ENCODE results near the gene IBA57. TPM values are rescaled to one million over a fixed set of nuclear protein-coding genes. Genes with fewer than 3 reads are reported as not detected.

The IBA57 gene
- total RNA-seq, 2 experiments from 2014 or later: 9.1 to 9.9 TPM

DNA sequence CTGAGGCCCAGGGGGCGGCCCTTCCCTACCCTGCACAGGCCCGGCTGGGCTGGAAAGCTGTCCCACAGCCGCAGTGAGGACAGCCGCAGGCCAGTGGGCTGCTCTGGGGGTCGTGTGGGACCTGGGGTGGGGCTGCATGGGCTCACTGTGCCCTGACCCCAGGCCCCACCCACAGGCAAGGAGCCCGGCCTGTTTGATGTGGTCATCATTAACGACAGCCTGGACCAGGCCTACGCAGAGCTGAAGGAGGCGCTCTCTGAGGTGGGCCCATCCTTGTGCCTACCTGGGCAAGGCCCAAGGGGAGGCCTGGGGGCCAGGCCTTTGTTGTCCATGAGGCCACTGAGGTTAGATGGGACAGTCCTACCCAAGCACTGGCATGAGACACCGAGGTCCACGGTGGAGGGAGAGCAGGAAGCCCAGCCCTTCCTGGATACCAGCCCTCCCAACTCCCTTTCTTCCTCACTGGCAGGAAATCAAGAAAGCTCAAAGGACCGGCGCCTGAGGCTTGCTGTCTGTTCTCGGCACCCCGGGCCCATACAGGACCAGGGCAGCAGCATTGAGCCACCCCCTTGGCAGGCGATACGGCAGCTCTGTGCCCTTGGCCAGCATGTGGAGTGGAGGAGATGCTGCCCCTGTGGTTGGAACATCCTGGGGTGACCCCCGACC, 17.3 kb upstream of the IBA57 start:
- ChIA-PET CTCF (ENCODE audit: unreplicated experiment) (interaction anchor here (0.5 kb wide), 1 partner anchor 23 kb away, joined by 3 read pairs; no protein-coding TSS in a partner anchor), POLR2A (interaction anchor here (1.0 kb wide), 1 partner anchor 10 kb away, joined by 3 read pairs; no protein-coding TSS in a partner anchor)

DNA sequence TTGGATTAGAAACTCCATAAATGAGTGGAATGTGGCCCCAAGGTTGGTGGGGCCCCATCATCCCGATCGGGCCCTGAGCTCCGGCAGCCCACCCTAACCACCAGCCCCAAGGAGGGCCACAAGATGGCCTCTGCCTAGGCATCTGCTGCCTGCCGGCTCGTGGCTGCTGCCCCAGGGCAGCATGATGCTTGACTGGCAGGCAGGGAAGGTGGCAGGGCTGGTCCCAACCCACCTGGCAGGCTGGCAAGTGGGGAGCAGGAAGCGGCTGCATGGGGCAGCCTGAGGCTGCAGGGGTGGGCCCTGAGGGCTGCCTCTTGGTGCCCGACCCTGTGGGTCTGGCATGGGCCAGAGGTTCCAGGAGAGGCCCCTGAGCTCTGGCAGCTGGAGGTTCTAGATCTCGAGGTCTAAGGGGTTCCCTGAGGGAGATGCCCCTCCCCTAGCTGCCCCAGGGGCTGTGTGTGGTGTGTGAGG, 16.6 kb upstream of the IBA57 start:
- no TSS peak for BruUV-seq (replicated peaks)
- Histone ChIP-seq H3K4me1 (ENCODE audit: insufficient read depth, low read length, poor library complexity, severe bottlenecking) (peaks cover 24% of the 10 kb centered on the region), H4K20me1 (ENCODE audit: insufficient read depth, low read length) (peaks cover 2% of the 10 kb centered on the region; the same call in 1 of the 2 replicates), H3K36me3 (ENCODE audit: insufficient read depth, low read length) (peaks cover 28% of the 10 kb centered on the region), H3K9me3 (ENCODE audit: low read length) (no peaks in the 10 kb centered on the region), H3K9me2 (ENCODE audit: insufficient read depth, low read length) (no peaks in the 10 kb centered on the region), H3K79me2 (ENCODE audit: insufficient read depth, low read depth, low read length) (peaks cover 9% of the 10 kb centered on the region; the same call in 1 of the 2 replicates), H3K4me2 (ENCODE audit: low read length) (peak overlapping the region; percentile 45), H2AFZ (ENCODE audit: low read length) (no peak overlapping the region), H3K27ac (ENCODE audit: low read depth, low read length, poor library complexity, severe bottlenecking) (peak overlapping the region; percentile 33), H3K4me3 (ENCODE audit: low read depth, low read length, poor library complexity, severe bottlenecking) (no peak overlapping the region)
- intact Hi-C loops (cut with micrococcal nuclease; ENCODE audit: unreplicated experiment): no loop called here
- POLR2A ChIA-PET: interaction anchor here (1.0 kb wide), 1 partner anchor 11 kb away, joined by 3 read pairs; no protein-coding TSS in a partner anchor
- CTCF ChIA-PET (ENCODE audit: unreplicated experiment): no interaction called here
- no peak for TF ChIP-seq EZH2phosphoT487 (IDR thresholded peaks at IDR 0.05; ENCODE audit: borderline replicate concordance, low read depth, low read length)
- TF ChIP-seq, protein P1, sequence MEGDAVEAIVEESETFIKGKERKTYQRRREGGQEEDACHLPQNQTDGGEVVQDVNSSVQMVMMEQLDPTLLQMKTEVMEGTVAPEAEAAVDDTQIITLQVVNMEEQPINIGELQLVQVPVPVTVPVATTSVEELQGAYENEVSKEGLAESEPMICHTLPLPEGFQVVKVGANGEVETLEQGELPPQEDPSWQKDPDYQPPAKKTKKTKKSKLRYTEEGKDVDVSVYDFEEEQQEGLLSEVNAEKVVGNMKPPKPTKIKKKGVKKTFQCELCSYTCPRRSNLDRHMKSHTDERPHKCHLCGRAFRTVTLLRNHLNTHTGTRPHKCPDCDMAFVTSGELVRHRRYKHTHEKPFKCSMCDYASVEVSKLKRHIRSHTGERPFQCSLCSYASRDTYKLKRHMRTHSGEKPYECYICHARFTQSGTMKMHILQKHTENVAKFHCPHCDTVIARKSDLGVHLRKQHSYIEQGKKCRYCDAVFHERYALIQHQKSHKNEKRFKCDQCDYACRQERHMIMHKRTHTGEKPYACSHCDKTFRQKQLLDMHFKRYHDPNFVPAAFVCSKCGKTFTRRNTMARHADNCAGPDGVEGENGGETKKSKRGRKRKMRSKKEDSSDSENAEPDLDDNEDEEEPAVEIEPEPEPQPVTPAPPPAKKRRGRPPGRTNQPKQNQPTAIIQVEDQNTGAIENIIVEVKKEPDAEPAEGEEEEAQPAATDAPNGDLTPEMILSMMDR (conservative IDR thresholded peaks at IDR 0.05; ENCODE audit: low read length): no peak
- no peak for DNase-seq (ENCODE audit: low spot score)

More for the DNA sequence above, 17.3 kb upstream of the IBA57 start:
- H3K36me3 ChIP-seq (ENCODE audit: insufficient read depth, low read length): peaks cover 35% of the 10 kb centered on the region
- H4K20me1 ChIP-seq (ENCODE audit: insufficient read depth, low read length): peaks cover 8% of the 10 kb centered on the region; the same call in 1 of the 2 replicates
- H3K9me2 ChIP-seq (ENCODE audit: insufficient read depth, low read length): no peaks in the 10 kb centered on the region
- peaks cover 31% of the 10 kb centered on the region for H3K4me1 ChIP-seq (ENCODE audit: insufficient read depth, low read length, poor library complexity, severe bottlenecking)
- H3K4me3 ChIP-seq (ENCODE audit: low read depth, low read length, poor library complexity, severe bottlenecking): no peak overlapping the region
- peaks cover 16% of the 10 kb centered on the region for H3K79me2 ChIP-seq (ENCODE audit: insufficient read depth, low read depth, low read length)
- H3K9me3 ChIP-seq (ENCODE audit: low read length): no peaks in the 10 kb centered on the region
- H2AFZ ChIP-seq (ENCODE audit: low read length): no peak overlapping the region
- no peak for TF ChIP-seq EZH2phosphoT487 (IDR thresholded peaks at IDR 0.05; ENCODE audit: borderline replicate concordance, low read depth, low read length)
- TF ChIP-seq, protein P1 (conservative IDR thresholded peaks at IDR 0.05; ENCODE audit: low read length): no peak
- BruUV-seq (replicated peaks): no TSS peak
- intact Hi-C loops (cut with micrococcal nuclease; ENCODE audit: unreplicated experiment): no loop called here
- no peak overlapping the region for H3K4me2 ChIP-seq (ENCODE audit: low read length)
- no peak overlapping the region for H3K27ac ChIP-seq (ENCODE audit: low read depth, low read length, poor library complexity, severe bottlenecking)
- no peak for DNase-seq (ENCODE audit: low spot score)
